GM21717 (cell line): Measurements from ENCODE around the gene AADACL2.
"Not testable (repeated sequence)": the region's sequence is repeated elsewhere in the genome, so short reads cannot be mapped to it uniquely, and the experiment has no call there.

Experiments used
- ATAC-seq: cut with Tn5 transposase; IDR thresholded peaks from one replicate; pipeline ENCODE4 v1.9.1; 2021; ENCODE audit warnings: mild to moderate bottlenecking, moderate library complexity; ENCODE audit not compliant: unreplicated experiment

AADACL2 gene

GRCh38 chr3:151764699-151765098 lies 31.0 kb downstream of the AADACL2 start:
- ATAC-seq: not testable (repeated sequence)

GRCh38 chr3:151765685-151766084 lies 32.0 kb downstream of the AADACL2 start:
- no peak for ATAC-seq

- ATAC-seq: no peak
These were observed 32.7 kb downstream of the AADACL2 start for GRCh38 chr3:151766454-151766853.

- no peak for ATAC-seq
These were observed 34.7 kb downstream of the AADACL2 start for GRCh38 chr3:151768393-151768930.

GRCh38 chr3:151769175-151769574 lies 35.4 kb downstream of the AADACL2 start:
- ATAC-seq: no peak

GRCh38 chr3:151770956-151771355 lies 37.2 kb downstream of the AADACL2 start:
- ATAC-seq: no peak

GRCh38 chr3:151772825-151773480 lies 39.2 kb downstream of the AADACL2 start:
- ATAC-seq: no peak

GRCh38 chr3:151774235-151774634 lies 40.5 kb downstream of the AADACL2 start:
- no peak for ATAC-seq

- no peak for ATAC-seq
These were observed 41.2 kb downstream of the AADACL2 start for GRCh38 chr3:151774910-151775309.

GRCh38 chr3:151775314-151776258 lies 41.9 kb downstream of the AADACL2 start:
- no peak for ATAC-seq

GRCh38 chr3:151776259-151776740 lies 42.6 kb downstream of the AADACL2 start:
- no peak for ATAC-seq

GRCh38 chr3:151777880-151778279 lies 44.2 kb downstream of the AADACL2 start:
- ATAC-seq: no peak

- ATAC-seq: no peak
These were observed 53.9 kb downstream of the AADACL2 start for GRCh38 chr3:151787626-151788025.

GRCh38 chr3:151788401-151788800 lies 54.7 kb downstream of the AADACL2 start:
- no peak for ATAC-seq

GRCh38 chr3:151789853-151790463 lies 56.2 kb downstream of the AADACL2 start:
- no peak for ATAC-seq

- not testable (repeated sequence) for ATAC-seq
These were observed 57.0 kb downstream of the AADACL2 start for GRCh38 chr3:151790763-151791162.

- no peak for ATAC-seq
These were observed 58.7 kb downstream of the AADACL2 start for GRCh38 chr3:151792411-151792810.

GRCh38 chr3:151793636-151794035 lies 59.9 kb downstream of the AADACL2 start:
- ATAC-seq: no peak

GRCh38 chr3:151794080-151794479 lies 60.4 kb downstream of the AADACL2 start:
- no peak for ATAC-seq

- no peak for ATAC-seq
These were observed 61.5 kb downstream of the AADACL2 start for GRCh38 chr3:151795276-151795675.

GRCh38 chr3:151796105-151796680 lies 62.5 kb downstream of the AADACL2 start:
- ATAC-seq: no peak
